Lower lobe of right lung (tissue), 2 donors: Measurements from ENCODE around the gene DPP10. TPM values are rescaled to one million over a fixed set of nuclear protein-coding genes. Genes with fewer than 3 reads are reported as not detected.

Experiments used
- ATAC-seq, 2 donors: fragments of 200-7000 bp; cut with Tn5 transposase; one replicate each; pipeline ENCODE4 v1.9.1; 2020 to 2022; ENCODE audit warnings: mild to moderate bottlenecking in 2 of 2, moderate library complexity in 2 of 2
- DNase-seq: peaks from one replicate; pipeline ENCODE4 v3.0.0-alpha.2; 2020
- H3K27ac ChIP-seq: fragments of 200-600 bp; one replicate; pipeline ENCODE4 v1.8.0; 2022
- H3K27me3 ChIP-seq: fragments of 200-600 bp; one replicate; pipeline ENCODE4 v1.8.0; 2022; ENCODE audit warnings: low read depth
- H3K36me3 ChIP-seq: fragments of 200-600 bp; one replicate; pipeline ENCODE4 v1.8.0; 2022; ENCODE audit warnings: mild to moderate bottlenecking
- H3K4me1 ChIP-seq: fragments of 200-600 bp; one replicate; pipeline ENCODE4 v1.8.0; 2022
- H3K4me3 ChIP-seq: fragments of 200-600 bp; one replicate; pipeline ENCODE4 v1.8.0; 2022; ENCODE audit warnings: mild to moderate bottlenecking
- H3K9me3 ChIP-seq: fragments of 200-600 bp; one replicate; pipeline ENCODE4 v1.8.0; 2022
- intact Hi-C: fragments of 100-400 bp; cut with DNase I; formaldehyde crosslinking; loops from one replicate; pipeline ENCODE4 v1.11.0; 2022
- total RNA-seq: library from RNA; stranded (reverse); fragmentation: NEBNext Ultra II Directional; extraction: Animal tissue kit (Norgen Biotek cat#: 25700); gene quantifications from one replicate; pipeline ENCODE4 v1.2.1, GENCODE V29; 2021
- TF ChIP-seq, protein P1 (sequence below): fragments of 200-600 bp; IDR thresholded peaks from one replicate; pipeline ENCODE4 v1.8.0; 2022; ENCODE audit warnings: antibody characterized with exemption, mild to moderate bottlenecking
- donor health status: DM: no; HTN: yes; CAD: no; lungs with severe emphysema.

The DPP10 gene
- total RNA-seq, 1 donor from 2014 or later = 0.80 TPM

DNA sequence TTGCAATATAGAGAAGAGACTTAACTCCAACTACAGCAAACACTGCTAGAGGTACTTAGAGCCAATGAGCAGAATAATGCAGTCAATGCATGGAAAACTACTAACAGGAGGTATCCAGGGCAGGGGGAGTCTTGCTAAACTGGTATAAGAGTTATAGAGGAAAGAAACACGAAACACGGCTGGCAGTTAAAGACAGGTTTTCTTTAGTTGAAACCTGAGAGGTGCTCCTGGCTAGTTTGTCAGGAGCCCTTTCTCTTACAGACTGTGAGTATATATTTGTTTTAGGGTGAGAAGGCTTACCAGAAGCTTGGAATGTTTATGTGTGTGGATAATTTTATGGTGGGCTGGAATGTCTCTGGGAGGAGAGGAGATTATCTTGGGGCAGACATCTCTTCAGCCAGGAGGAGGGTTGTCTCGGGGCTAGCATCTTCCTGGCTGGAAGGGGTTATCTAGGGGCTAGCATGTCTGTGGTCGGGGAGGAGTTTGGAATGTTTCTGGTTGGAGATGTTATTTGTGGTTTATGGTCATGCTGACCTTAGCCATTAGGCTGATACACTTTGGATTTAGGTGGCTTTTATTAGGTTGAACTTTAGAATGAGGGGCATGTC, 1048.8 kb downstream of the DPP10 start:
- intact Hi-C loops = no loop called here
- DNase-seq = no peak
- Histone ChIP-seq H3K4me3 (no peak overlapping the region), H3K27ac (no peak overlapping the region), H3K9me3 (no peaks in the 10 kb centered on the region), H3K36me3 (no peaks in the 10 kb centered on the region), H3K27me3 (no peaks in the 10 kb centered on the region), H3K4me1 (no peaks in the 10 kb centered on the region)
- TF ChIP-seq, protein P1, sequence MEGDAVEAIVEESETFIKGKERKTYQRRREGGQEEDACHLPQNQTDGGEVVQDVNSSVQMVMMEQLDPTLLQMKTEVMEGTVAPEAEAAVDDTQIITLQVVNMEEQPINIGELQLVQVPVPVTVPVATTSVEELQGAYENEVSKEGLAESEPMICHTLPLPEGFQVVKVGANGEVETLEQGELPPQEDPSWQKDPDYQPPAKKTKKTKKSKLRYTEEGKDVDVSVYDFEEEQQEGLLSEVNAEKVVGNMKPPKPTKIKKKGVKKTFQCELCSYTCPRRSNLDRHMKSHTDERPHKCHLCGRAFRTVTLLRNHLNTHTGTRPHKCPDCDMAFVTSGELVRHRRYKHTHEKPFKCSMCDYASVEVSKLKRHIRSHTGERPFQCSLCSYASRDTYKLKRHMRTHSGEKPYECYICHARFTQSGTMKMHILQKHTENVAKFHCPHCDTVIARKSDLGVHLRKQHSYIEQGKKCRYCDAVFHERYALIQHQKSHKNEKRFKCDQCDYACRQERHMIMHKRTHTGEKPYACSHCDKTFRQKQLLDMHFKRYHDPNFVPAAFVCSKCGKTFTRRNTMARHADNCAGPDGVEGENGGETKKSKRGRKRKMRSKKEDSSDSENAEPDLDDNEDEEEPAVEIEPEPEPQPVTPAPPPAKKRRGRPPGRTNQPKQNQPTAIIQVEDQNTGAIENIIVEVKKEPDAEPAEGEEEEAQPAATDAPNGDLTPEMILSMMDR = no peak
- no peak for ATAC-seq

DNA sequence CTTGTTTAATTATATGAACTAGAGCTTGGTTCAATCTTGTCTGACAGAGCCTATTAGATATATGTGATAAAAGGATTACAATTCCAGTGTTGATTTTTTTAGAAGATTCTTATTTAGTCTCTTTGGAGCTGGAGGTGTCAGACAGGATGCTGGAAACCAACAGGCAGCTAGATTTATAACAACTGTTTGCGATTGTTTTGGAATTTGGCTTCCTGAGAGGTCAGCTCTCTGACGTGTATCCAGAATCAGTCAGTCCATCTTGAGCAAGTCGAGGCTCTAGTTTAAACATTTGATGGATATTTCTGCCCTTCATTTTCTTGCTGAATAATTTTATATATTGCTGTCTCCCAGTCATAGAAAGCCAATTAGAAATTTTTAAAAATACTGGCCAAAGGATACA, 1062.9 kb downstream of the DPP10 start:
- Histone ChIP-seq H3K4me1 (no peaks in the 10 kb centered on the region), H3K36me3 (no peaks in the 10 kb centered on the region), H3K27me3 (no peaks in the 10 kb centered on the region), H3K4me3 (no peak overlapping the region), H3K9me3 (no peaks in the 10 kb centered on the region), H3K27ac (no peak overlapping the region)
- TF ChIP-seq, protein P1 = no peak
- ATAC-seq (no peak), DNase-seq (no peak)
- intact Hi-C loops = no loop called here

DNA sequence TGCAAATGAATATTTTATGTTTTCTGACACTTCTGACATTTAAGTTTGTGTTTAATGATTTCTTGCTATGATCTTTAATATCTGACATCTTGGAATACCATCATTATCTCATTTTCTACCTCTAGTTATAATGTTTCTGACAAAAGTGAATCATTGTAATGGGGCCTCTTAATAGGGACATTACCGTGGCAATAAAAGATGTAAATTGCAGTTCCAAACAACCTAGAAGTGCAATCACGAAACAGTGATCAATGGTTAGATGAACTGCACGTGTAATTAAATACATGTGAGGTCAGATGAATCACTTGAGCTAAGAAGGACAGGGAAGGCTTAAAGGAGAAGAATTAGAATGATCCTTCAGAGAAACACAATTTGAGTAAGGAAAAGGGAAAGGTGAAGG, 1078.3 kb downstream of the DPP10 start:
- no peaks in the 10 kb centered on the region for H3K4me1 ChIP-seq
- no peak overlapping the region for H3K4me3 ChIP-seq
- ATAC-seq (no peak), DNase-seq (no peak)
- no peak overlapping the region for H3K27ac ChIP-seq
- H3K9me3 ChIP-seq = no peaks in the 10 kb centered on the region
- TF ChIP-seq, protein P1 = no peak
- no peaks in the 10 kb centered on the region for H3K36me3 ChIP-seq
- intact Hi-C loops = no loop called here
- no peaks in the 10 kb centered on the region for H3K27me3 ChIP-seq

DNA sequence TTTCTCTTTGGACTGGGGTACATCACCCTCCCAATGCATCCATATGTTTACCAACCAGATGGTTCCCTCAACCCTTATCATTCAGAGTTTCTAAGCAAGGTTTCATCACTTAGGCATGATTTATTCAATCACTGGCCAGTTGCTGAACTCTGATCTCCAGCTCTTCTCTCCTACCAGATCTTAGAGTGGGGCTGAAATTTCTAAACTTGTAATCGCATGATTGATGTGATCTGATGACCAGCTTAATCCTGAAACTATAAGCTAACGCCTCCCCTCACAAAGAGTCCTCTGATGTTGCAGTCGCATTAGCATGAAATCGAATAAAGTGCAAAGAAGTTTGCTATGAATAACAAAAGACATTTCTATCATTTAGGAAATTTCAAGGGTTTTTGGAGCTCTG, 1082.0 kb downstream of the DPP10 start:
- ATAC-seq (no peak), DNase-seq (no peak)
- TF ChIP-seq, protein P1 = no peak
- Histone ChIP-seq H3K4me1 (no peaks in the 10 kb centered on the region), H3K9me3 (no peaks in the 10 kb centered on the region), H3K27me3 (no peaks in the 10 kb centered on the region), H3K36me3 (no peaks in the 10 kb centered on the region), H3K4me3 (no peak overlapping the region), H3K27ac (no peak overlapping the region)
- intact Hi-C loops = no loop called here

DNA sequence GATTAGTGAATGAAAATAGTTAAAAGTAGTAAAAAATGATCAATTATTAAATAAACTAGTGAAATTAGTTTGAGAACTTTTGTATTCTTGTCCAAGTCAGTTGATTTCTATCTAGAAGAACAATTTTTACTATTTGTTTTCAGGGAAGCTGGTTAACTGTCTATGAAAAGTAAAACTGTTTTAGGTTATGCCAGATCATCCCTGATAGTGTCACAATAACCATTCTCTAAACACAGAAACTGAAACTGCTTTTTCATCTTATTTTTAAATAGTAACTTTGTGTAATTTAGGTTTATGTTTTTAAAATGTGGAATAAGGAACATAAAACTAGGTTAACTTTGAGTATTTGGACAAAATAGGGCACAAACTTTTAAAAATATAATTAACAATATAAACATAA, 1087.2 kb downstream of the DPP10 start:
- no peaks in the 10 kb centered on the region for H3K27me3 ChIP-seq
- ATAC-seq (no peak), DNase-seq (no peak)
- intact Hi-C loops = no loop called here
- TF ChIP-seq, protein P1 = no peak
- no peak overlapping the region for H3K4me3 ChIP-seq
- no peaks in the 10 kb centered on the region for H3K36me3 ChIP-seq
- no peak overlapping the region for H3K27ac ChIP-seq
- H3K4me1 ChIP-seq = no peaks in the 10 kb centered on the region
- H3K9me3 ChIP-seq = no peaks in the 10 kb centered on the region
